ENCODE measurements around the gene SLC25A47. TPM values are rescaled to one million over a fixed set of nuclear protein-coding genes. Genes with fewer than 3 reads are reported as not detected.

Gene SLC25A47
- total RNA-seq, 2 donors from 2014 or later, result not detected

DNA sequence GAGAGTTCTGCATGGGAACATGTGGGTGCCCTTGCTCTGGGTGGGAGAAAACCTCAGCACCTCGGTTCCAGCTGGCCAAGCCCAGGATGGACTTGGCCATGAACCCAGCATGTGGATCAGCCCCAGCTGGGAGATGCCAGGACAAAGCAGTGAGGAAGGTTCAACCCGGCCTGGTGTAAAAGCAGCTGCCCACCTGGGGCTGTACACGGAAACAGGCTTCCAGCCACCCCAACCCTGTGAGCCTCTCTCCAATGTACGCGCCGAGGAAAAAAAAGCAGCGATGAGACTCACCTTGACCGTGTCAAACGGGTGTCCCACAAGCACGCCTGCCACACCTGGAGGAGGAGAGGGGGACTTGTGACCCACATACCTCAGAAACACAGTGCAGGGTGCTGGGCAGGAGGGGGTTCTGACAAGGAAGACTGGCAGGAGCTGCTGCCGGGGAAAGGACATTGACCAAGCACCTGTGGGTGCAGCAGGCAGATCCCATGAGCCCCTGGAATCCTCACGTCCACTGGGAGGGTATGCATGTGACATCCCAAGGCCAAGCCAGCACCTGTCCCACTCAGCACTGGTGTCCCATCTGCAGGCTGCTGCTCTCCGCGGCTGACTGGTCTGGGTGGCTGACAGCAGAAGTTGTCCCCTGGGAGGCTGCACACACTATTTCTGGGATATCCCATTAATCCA is 24.4 kb upstream of the SLC25A47 start:
- Histone ChIP-seq H3K4me1 (no peaks in the 10 kb centered on the region), H3K4me3 (no peak overlapping the region), H3K27me3 (no peaks in the 10 kb centered on the region), H3K27ac (no peak overlapping the region), H3K9me3 (no peaks in the 10 kb centered on the region), H3K36me3 (no peaks in the 10 kb centered on the region), H3K9ac (ENCODE audit: low read depth in 2 of 2, low read length in 2 of 2) (no peak overlapping the region)
- intact Hi-C loops (cut with DNase I), result no loop called here
- DNase-seq, result no peak
- TF ChIP-seq, protein P1, sequence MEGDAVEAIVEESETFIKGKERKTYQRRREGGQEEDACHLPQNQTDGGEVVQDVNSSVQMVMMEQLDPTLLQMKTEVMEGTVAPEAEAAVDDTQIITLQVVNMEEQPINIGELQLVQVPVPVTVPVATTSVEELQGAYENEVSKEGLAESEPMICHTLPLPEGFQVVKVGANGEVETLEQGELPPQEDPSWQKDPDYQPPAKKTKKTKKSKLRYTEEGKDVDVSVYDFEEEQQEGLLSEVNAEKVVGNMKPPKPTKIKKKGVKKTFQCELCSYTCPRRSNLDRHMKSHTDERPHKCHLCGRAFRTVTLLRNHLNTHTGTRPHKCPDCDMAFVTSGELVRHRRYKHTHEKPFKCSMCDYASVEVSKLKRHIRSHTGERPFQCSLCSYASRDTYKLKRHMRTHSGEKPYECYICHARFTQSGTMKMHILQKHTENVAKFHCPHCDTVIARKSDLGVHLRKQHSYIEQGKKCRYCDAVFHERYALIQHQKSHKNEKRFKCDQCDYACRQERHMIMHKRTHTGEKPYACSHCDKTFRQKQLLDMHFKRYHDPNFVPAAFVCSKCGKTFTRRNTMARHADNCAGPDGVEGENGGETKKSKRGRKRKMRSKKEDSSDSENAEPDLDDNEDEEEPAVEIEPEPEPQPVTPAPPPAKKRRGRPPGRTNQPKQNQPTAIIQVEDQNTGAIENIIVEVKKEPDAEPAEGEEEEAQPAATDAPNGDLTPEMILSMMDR (IDR thresholded peaks at IDR 0.05), result no peak

DNA sequence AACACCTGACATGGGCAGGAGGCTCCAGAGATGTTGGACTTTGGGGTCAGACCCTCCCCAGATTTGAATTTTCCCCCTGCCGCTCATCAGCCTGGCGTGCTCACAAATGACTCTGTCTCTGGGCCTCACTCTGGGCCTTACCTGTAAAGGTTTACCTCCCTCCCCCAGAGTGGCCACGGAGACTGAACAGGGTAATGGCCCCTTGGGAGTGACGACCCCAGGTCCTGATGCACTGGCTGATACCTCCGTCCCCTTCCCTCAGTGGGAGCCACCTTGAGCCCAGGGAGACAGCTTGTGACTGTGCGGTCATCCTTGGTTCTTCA is 23.9 kb upstream of the SLC25A47 start:
- H3K27ac ChIP-seq, result no peak overlapping the region
- H3K4me3 ChIP-seq, result no peak overlapping the region
- no peaks in the 10 kb centered on the region for H3K27me3 ChIP-seq
- DNase-seq, result no peak
- H3K9ac ChIP-seq (ENCODE audit: low read depth in 2 of 2, low read length in 2 of 2), result no peak overlapping the region
- no peaks in the 10 kb centered on the region for H3K36me3 ChIP-seq
- H3K9me3 ChIP-seq, result no peaks in the 10 kb centered on the region
- H3K4me1 ChIP-seq, result no peaks in the 10 kb centered on the region
- TF ChIP-seq, protein P1 (IDR thresholded peaks at IDR 0.05), result no peak
- intact Hi-C loops (cut with DNase I), result no loop called here

DNA sequence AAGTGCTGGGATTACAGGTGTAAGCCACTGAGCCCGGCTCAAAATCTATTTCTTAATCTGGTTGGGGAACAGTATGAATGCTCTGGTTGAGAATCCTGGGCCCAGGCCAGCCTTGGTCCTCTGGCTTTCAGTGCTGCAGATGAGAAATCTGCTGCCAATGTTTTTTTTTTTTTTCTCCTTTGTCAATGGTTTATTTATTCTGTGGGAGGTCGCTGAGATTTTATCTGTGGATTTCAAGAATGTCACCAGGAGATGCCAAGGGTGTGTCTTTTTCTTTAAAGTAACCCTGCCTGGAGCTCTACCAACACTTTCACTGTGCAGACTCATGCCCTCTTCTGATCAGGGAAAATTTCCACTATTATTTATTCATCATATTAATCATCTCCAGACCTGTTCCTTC is 20.5 kb upstream of the SLC25A47 start:
- no peak overlapping the region for H3K9ac ChIP-seq (ENCODE audit: low read depth in 2 of 2, low read length in 2 of 2)
- TF ChIP-seq, protein P1 (IDR thresholded peaks at IDR 0.05), result no peak
- no peak overlapping the region for H3K27ac ChIP-seq
- no peaks in the 10 kb centered on the region for H3K9me3 ChIP-seq
- H3K36me3 ChIP-seq, result no peaks in the 10 kb centered on the region
- H3K4me1 ChIP-seq, result peaks cover 6% of the 10 kb centered on the region
- no peak overlapping the region for H3K4me3 ChIP-seq
- intact Hi-C loops (cut with DNase I), result no loop called here
- no peak for DNase-seq
- H3K27me3 ChIP-seq, result no peaks in the 10 kb centered on the region

DNA sequence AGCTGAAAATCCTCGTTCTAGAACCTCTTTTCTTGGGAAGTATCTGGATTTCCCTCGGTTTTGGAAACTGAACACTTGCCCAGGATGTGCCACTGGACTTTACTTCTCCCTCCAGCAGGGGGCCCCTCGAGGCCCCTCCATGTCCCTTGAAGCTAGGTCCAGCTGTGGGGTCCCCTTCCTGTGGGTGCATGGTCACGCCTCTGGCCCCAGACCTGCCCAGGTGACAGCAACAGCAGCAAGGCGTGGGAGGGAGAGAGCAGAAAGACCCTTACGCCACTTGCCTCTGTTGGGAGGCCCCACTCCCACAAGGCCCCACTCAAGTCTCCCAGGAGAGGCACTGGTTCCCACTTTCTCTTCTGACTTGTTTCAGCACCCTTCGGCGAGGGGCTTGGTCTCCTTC is 20.0 kb upstream of the SLC25A47 start:
- no peak overlapping the region for H3K27ac ChIP-seq
- TF ChIP-seq, protein P1 (IDR thresholded peaks at IDR 0.05), result peak; percentile 40
- H3K4me3 ChIP-seq, result no peak overlapping the region
- peaks cover 6% of the 10 kb centered on the region for H3K4me1 ChIP-seq
- no peak overlapping the region for H3K9ac ChIP-seq (ENCODE audit: low read depth in 2 of 2, low read length in 2 of 2)
- no peaks in the 10 kb centered on the region for H3K27me3 ChIP-seq
- DNase-seq, result peak; percentile 39
- intact Hi-C loops (cut with DNase I), result no loop called here
- no peaks in the 10 kb centered on the region for H3K9me3 ChIP-seq
- H3K36me3 ChIP-seq, result no peaks in the 10 kb centered on the region

DNA sequence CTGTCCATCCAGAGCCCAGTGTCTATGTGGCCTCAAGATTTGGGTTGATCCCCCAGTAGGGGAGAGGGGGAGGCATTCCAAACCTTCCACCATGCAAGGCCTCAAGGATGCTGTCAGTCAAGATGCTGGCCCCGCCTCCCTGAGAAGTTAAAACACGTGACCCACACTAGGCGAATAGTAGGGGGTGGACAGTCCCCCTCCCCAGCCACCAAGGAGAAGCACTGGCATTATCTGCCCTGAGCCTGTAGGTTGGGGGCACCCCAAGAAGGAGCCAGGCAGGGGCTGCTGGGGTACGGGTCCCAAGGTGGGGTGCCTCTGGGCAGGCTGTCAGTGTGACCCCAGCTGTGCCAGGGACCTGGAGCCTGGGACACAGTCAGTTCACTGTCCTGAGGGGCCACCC is 19.2 kb upstream of the SLC25A47 start:
- DNase-seq, result no peak
- TF ChIP-seq, protein P1 (IDR thresholded peaks at IDR 0.05), result no peak
- Histone ChIP-seq H3K4me3 (no peak overlapping the region), H3K27me3 (no peaks in the 10 kb centered on the region), H3K4me1 (peaks cover 6% of the 10 kb centered on the region), H3K27ac (no peak overlapping the region), H3K9ac (ENCODE audit: low read depth in 2 of 2, low read length in 2 of 2) (no peak overlapping the region), H3K9me3 (no peaks in the 10 kb centered on the region), H3K36me3 (no peaks in the 10 kb centered on the region)
- intact Hi-C loops (cut with DNase I), result no loop called here
